Glomerular visceral epithelial cell (primary cell): ENCODE results near the gene COL15A1.

Experiments
- DNase-seq: peaks from one replicate; pipeline ENCODE4 v3.0.0-alpha.2; 2016; ENCODE audit errors: extremely low spot score

COL15A1 gene

DNA sequence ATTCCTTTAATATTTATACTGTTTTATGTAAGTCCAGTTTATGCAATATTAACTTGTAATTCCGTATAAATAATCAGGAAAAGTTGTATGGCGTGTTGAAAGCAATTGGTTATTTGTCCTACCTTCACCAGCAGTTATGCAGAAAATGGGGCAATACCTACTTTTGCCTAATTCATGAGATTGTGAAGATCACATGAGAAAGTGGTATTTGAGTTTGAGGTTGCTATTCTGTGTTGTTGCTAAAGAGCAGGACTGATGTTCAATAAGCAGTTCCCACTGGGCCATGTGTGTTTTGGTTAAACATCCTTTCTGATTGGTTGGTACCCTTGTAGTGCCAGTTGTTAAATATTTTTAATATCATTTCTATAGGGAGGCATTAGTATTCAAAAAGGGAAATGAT, 164.4 kb downstream of the COL15A1 start:
- DNase-seq, result no peak

DNA sequence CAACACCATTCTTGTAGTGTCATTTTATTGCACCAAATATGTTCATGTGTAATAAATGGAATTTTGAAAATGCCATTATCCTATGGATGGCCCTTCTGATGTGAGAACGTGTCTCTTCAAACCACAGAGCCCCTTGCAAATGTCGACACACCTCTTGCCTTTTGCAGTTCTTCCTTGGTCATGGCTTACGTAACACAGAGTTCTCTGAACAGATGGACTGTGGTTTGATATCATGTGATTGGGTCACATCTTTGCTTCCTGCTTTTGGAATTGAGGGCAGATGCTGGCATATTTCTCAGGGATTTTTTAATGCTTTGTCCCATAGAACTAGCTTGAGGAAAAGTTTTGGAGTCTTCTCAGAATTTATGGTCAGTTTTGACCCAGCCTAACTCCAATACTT, 165.8 kb downstream of the COL15A1 start:
- DNase-seq, result peak; percentile 64

DNA sequence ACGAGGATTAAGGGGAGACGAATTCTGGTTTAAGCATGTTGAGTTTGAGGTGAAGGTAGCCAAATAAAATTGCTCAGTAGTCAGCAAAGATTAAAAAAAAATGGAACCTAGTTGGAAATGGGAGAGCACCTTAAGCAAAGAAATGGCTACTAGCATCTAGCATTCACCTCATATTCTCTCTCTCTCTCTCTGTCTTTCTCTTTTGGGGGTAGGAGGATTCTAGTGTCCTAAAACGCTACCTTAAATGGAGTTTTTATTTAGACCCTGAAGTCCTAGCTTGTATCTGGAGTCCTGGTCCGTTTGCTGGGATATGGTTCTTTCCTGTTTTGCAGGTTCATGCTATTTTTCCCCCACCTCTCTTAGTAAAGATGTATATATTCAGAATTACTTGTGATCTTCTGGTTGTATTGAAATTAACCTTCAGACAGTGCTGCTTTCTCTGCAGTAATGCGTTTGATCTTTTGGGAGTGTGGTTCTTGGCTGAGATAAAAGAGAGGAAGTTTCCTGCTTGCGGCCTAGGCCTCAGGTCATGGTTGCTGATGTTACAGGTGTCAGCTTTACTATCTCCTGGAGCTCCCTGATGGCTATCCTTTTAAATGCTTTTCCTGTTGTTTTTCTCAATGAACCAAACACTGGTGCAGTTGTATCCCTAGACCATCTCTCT, 169.2 kb downstream of the COL15A1 start:
- DNase-seq, result no peak

DNA sequence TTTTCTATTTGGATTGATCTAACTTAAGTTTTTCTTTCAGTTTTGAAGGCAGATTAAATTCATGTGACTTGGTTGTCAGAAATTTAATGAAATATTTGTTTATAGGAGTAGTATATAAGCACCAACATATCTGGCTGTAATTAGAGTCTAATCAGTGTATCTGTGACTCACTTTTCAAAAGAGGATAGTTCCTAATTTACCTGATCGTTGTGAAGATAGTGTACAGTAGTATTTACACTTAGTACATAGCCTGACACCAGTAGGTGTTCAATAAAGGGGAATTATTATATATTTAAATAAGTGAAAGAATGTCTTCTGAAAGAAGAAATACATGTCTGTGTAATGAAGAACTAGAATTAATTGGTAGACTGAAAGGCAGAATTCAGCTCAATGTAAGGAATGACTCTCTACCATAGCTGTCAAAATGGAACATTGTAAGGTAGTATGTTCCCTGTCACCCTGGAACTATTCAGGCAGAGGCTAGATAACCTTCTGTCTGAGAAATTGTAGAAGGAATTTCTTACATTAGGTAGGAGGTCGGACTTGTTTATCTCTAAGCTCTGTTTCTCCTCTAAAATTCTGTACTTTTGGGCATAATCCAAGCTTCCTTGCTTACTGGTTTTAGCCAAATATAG, 169.8 kb downstream of the COL15A1 start:
- no peak for DNase-seq

DNA sequence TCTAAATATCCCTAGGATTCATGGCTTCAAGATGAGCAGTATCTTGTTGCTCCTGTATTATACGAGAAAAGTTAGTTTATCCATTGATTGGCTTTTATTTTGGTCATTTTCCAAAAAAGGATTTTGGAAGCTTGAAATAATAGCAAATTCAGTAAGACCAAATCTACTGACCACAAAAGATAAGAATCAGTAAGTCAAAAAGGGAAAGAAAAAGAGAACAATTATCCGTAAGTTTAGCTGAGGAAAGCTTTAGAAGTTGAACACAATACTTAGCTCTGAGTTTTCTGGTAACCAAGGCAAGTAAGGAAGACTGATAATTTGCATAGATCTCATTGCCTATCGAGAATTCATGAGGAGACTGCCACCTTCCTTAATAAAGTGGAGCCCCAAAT, 170.3 kb downstream of the COL15A1 start:
- no peak for DNase-seq

- no peak for DNase-seq
Measured at GRCh38 chr9:99114846-99115500, 171.3 kb downstream of the COL15A1 start.

DNA sequence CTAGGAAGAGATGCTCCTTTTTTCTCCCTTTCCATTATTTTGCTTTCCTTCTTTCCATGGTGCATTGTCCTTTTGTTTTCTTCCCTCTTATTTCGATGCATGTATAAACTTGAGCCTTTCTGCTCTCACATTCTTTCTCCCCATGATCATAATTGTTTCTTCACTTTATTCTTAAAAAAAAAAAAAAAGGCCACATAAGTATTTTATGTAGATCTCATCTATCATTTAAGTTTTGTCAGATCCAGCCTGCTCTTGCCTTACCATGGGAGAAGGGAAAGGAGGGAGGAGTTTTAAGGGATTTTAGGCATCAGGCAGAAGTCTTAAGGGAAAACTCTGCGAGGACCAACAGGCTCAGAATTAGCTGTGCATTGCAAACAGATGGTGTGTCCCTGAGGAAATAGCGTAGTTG, 172.3 kb downstream of the COL15A1 start:
- DNase-seq, result no peak

GRCh38 chr9:99118782-99119466, 175.2 kb downstream of the COL15A1 start:
- no peak for DNase-seq

DNA sequence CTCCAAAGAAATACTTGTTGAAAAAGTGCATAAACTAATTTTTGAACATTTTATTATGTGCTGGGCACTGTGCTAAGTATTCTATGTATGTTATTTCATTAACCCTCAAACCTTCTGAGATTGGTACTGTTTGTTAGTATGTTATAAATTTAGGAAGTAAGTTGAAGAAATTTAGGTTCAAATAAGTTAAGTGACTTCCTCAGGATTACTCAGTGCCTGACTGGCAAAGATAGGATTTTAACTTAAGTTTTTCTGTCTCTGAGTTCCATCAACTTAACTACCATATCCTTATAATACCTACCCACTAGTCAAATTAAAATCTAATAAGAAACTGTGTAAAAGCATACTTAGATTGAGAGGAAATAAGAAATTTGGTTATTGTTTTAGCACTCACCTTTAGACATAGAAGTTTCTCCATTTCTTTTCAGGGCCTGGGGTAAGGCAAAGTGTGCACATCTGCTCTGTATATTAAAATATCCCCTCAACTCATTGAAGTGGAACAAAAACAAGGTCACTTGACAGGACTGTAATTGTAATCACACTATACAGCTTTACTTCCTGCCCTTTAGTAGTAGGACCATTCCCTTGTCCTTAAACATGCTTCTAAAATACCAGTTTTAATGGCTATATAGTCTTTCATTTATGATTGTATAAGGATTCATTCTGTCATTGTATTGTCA, 176.4 kb downstream of the COL15A1 start:
- no peak for DNase-seq
